H54 (cell line): ENCODE results near the gene SPAG9.

ENCODE experiments used
- DNase-seq: peaks from one replicate; pipeline ENCODE4 v3.0.0; 2011; ENCODE audit warnings: low spot score, mixed read lengths; ENCODE audit not compliant: insufficient read length
- FAIRE-seq: peaks from 3 replicates; lab custom pipeline; 2011; peaks lifted over from hg19 to GRCh38; lab: Jason Lieb, UNC
- POLR2A ChIP-seq: IDR thresholded peaks from 2 replicates; pipeline ENCODE4 v1.6.1; 2011; ENCODE audit warnings: low read depth, mild to moderate bottlenecking, low read length

SPAG9 gene, protein sequence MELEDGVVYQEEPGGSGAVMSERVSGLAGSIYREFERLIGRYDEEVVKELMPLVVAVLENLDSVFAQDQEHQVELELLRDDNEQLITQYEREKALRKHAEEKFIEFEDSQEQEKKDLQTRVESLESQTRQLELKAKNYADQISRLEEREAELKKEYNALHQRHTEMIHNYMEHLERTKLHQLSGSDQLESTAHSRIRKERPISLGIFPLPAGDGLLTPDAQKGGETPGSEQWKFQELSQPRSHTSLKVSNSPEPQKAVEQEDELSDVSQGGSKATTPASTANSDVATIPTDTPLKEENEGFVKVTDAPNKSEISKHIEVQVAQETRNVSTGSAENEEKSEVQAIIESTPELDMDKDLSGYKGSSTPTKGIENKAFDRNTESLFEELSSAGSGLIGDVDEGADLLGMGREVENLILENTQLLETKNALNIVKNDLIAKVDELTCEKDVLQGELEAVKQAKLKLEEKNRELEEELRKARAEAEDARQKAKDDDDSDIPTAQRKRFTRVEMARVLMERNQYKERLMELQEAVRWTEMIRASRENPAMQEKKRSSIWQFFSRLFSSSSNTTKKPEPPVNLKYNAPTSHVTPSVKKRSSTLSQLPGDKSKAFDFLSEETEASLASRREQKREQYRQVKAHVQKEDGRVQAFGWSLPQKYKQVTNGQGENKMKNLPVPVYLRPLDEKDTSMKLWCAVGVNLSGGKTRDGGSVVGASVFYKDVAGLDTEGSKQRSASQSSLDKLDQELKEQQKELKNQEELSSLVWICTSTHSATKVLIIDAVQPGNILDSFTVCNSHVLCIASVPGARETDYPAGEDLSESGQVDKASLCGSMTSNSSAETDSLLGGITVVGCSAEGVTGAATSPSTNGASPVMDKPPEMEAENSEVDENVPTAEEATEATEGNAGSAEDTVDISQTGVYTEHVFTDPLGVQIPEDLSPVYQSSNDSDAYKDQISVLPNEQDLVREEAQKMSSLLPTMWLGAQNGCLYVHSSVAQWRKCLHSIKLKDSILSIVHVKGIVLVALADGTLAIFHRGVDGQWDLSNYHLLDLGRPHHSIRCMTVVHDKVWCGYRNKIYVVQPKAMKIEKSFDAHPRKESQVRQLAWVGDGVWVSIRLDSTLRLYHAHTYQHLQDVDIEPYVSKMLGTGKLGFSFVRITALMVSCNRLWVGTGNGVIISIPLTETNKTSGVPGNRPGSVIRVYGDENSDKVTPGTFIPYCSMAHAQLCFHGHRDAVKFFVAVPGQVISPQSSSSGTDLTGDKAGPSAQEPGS (N-terminal part only)

DNA sequence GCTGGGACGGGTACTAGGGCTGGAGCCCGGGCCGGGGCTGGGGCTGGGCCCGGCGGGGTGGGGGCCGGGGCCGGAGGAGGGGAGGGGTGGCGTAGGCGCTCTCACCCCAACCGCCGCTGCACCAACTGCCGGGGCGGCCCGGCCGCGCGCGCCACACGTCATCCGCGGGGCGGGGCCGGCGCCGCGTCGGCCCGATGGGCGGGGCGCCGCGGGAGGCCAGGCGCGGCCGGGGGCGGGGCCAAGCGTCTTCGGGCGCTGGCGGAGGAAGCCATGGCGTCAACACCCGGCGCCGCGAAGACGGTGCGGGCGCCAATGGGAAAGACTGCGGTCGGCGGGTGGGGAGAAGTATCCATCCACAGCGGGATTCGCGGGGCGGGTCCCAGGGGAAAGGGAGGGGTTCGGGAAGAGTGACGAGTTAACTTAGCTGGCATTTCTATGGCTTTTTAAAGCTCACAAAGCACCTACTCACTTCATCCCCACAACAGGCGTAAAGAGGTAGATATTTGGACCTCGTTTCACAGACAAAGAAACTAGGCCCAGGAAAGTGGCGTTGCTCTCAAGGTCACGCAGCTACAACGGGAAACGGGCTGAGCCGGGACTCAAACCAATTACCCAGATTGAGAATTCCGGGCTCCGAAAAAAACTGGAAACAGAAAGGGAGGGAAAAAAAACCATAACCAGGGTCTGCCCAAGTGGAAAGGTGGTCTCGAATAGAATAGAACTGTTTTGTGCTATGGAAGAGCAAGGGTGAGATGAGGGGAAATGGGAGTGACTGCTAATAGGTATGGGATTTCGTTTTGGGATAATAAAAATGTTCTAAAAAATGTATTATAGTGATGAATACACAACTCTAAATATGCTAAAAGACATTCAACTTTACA is at the start of gene SPAG9:
SPAG9 (minus strand) TSS at position 130 of the 881 bp plus-strand sequence. CDS start 212 bp downstream, outside the sequence.
- no peak for FAIRE-seq

DNA sequence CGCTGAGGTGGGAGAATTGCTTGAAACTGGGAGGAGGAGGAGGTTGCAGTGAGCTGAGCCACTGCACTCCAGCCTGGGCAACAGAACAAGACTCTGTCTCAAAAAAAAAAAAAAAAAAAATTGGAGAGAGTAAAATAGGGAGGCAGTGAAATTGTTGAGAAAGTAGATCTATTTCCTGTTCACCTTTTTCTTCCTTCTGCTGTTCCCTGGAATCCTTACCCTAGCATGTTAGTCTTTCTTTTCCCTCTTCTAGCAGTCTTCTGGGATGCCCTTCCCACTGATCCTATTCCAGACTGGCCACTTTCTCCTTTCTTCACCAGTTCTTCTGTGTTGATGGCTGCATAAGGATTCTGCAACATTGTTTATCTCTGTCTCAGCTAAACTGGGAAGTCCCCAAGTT is 48.7 kb upstream of the SPAG9 start:
- DNase-seq, result no peak
- no peak for TF ChIP-seq POLR2A
- FAIRE-seq, result no peak

More for the DNA sequence above, at the start of gene SPAG9:
- peak; percentile 78 for TF ChIP-seq POLR2A
- peak; percentile 98 for DNase-seq

DNA sequence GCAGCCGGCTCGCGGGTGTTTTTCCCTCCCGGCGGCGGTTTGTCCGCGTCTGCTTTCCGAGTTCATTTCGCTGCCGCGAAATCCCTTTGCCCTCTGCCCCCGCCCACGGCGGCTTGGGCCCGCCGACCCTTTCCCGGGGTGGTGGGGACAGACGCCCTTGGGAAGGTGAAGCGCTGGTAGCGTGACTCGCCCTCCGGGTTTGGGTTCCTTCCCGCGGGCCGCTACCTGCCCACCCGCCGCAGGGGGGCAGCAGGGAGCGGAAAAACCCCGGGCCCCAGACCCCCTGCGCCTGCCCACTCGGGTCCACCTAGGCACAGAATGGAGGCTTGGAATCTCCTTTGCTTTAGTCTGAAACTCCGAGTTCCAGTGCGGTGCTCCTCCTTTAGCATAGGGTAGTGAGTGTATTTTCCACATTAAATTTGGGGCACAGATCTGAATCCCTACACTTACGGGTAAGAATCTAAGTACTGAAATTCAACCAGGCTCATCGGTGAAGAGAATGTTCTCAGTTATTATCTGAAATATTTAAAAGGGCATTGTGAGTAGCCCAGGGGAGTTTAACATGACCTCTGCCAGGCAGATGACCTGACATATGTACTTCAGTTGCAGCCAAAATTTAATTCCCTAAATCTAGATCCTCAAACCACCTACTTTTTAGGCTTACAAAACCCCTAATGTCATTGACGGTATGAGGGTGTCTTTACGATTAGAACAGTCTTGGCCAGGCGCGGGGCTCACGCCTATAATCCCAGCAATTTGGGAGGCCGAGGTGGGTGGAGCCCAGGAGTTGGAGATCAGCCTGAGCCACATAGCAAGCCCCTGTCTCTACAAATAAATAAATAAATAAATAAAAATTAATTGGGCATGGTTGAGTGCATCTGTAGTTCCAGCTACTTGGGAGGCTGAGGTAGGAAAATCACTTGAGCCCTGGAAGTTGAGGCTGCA is 46.6 kb upstream of the SPAG9 start:
- FAIRE-seq, result no peak
- TF ChIP-seq POLR2A, result no peak
- DNase-seq, result peak; percentile 81

DNA sequence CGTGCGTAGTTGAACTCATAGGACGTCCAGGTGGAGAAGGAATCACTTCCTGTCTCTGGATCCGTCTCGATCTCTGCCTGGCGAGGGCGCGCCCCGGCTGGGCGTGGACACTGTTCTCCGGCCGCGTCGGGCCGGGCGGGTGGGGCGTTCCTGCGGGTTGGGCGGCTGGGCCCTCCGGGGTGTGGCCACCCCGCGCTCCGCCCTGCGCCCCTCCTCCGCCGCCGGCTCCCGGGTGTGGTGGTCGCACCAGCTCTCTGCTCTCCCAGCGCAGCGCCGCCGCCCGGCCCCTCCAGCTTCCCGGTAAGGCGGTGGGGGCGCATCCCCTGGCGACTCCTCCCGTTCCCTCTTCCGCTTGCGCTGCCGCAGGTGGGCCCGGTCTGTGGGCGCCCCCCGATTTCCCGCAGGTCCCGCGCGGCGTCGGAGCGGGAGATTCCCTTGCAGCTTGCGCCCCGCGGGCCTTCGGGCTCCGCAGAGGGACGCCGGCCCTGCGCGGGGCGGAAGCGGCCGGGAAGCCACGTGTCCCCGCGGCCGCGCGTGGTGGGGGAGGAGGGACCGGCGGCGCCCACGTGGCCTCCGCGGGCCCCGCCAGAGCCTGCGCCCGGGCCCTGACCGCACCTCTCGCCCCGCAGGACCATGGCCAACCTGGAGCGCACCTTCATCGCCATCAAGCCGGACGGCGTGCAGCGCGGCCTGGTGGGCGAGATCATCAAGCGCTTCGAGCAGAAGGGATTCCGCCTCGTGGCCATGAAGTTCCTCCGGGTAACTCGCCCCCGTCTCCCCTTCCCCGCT is 45.7 kb upstream of the SPAG9 start, which contains the start of gene NME2:
NME2 (plus strand) TSS at position 214 of the 789 bp plus-strand sequence; CDS start at position 634, 420 bp downstream.
- DNase-seq (peak; percentile 97), FAIRE-seq (no peak)
- TF ChIP-seq POLR2A, result peak; percentile 25

DNA sequence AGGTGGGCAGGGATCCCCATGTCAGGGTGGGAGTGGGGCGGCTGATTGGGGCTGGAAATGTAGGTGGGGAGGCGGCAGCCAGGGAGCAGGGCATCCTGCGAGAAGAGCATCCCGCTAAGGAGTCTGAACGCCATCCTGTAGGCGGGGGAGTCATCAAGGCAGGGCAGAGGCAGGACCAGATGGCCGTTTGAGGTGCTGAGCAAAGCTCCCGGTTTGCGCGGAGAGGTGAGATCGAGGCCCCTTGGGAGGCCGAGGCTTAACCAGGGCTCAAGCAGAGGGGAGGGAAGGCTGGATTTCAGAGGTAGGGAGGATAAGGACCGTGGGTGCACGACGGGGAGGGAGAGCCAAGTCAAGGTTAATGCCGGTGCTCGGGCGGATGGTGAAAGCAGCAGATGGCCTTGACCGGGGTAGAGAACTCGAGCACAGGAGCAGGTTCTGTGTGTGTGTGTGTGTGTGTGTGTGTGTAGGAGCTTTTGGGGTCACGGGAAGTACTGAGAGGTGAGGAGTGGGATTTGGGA is 45.1 kb upstream of the SPAG9 start:
- no peak for TF ChIP-seq POLR2A
- DNase-seq (no peak), FAIRE-seq (no peak)

DNA sequence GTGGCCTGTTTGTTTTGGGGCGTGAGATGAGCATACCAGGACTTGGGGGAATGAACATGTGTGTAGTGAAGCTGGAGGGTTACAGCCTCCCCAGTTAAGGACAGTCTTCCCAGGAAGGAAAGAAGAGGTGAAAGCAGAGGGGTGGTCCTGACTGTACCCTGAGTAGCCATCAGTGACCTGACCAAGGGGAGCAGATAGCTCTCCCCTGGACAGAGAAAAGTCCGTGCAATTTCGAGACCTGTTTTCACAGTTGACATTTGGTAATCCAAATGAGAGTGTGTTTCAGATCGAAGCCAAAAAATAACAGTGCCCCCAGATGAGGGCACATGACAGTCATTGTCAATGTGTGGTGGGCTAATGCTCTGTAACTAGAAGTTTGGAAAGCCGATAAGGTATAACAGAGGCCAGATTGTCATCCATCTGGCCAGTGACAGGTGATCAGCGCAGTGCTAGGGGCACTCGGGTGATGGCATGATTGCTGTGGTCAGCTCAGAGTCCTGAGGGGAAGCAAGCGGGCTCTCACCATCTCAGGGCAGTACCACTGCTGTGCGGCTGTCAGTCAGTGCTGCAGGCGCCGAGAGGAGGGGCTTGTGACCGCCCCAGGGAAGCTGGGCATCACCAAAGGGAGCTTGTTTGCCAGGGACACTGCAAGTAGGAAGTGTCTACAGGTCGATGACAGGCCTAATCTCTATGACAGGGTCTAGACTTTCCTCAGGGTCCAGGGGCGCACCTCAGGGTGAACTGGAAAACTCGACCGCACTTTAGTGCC is 44.4 kb upstream of the SPAG9 start:
- FAIRE-seq, result no peak
- DNase-seq, result no peak
- TF ChIP-seq POLR2A, result no peak

DNA sequence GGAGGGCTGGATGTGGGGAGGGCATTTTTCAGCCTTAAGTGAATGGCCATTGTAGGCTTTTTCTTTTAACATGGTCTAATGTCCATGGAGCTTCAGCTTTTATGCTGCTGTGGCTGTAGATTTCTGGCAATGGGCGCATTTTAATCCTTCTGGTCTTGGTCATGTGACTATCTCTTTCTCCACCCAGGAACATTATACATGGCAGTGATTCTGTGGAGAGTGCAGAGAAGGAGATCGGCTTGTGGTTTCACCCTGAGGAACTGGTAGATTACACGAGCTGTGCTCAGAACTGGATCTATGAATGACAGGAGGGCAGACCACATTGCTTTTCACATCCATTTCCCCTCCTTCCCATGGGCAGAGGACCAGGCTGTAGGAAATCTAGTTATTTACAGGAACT is 40.9 kb upstream of the SPAG9 start:
- no peak for DNase-seq
- no peak for TF ChIP-seq POLR2A
- FAIRE-seq, result no peak

DNA sequence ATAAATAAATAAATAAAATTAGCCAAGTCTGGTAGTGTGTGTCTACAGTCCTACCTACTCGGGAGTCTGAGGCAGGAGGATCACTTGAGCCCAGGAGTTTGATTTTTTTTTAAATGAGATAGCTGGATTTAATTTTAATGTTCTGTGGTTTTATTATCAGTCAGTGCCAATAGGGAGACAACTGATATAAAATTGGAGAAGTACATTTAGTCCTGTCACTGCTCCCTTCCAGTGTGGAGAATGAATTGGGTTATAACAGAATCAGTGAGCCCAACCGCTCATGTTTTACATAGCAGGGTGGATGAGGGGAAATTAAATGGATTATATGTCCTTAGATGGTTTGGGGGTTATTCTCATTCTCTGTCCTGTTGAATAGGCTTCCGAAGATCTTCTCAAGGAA is 38.9 kb upstream of the SPAG9 start:
- TF ChIP-seq POLR2A, result no peak
- DNase-seq (no peak), FAIRE-seq (no peak)

DNA sequence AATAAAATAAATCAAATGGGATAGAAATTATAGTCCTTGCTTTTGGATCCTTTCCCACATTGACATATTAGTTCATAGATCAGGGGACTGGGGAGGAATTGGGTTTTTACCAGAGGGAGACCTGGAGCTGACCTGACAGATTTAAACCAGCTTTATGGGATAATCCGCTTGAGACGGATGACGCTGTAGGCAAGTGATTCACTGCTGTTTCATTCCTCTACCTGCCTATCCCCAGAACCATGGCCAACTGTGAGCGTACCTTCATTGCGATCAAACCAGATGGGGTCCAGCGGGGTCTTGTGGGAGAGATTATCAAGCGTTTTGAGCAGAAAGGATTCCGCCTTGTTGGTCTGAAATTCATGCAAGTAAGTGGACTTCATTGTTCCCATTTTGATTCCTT is 34.7 kb upstream of the SPAG9 start:
- TF ChIP-seq POLR2A, result no peak
- DNase-seq (no peak), FAIRE-seq (no peak)

DNA sequence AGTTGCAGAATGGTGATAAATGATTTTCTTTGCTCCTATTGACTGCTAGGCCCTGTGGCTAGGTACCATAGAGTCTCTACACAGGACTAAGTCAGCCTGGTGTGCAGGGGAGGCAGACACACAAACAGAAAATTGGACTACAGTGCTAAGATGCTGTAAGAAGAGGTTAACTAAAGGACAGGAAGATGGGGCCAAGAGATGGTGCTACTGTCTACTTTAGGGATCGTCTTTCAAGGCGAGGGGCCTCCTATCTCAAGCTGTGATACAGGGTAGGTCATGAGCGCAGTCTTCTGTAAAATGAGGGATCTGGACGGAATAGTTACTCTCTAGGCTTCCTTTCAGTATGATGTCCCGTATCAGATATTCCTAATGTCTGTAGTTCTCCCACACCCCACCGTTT is 33.5 kb upstream of the SPAG9 start:
- FAIRE-seq (no peak), DNase-seq (no peak)
- no peak for TF ChIP-seq POLR2A
